ENCODE measurements around the gene GJB5. TPM values are rescaled to one million over a fixed set of nuclear protein-coding genes. Genes with fewer than 3 reads are reported as not detected.
"Not testable (repeated sequence)": the region's sequence is repeated elsewhere in the genome, so short reads cannot be mapped to it uniquely, and the experiment has no call there.

The GJB5 gene
- total RNA-seq, 1 donor from 2014 or later: not detected

DNA sequence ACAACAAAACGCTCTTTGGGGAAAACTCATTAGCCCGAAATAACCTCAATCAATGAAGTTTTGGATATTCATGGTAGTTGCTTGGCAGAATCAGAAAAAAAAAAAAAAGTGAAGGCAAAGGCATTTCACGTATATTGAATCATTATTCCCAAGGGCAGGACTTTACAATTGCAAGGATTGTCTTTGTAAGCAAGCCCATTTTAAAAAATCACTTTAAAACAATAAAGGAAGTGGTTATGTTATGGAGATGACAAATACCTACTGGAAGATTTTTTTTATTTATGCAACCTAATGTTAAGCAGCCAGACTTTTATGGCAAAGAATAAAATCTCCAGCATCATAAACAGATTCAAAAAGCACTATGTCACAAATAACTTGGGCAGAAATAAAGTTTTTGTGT is 14.0 kb downstream of the GJB5 start:
- DNase-seq: no peak
- no peaks in the 10 kb centered on the region for H3K36me3 ChIP-seq
- TF ChIP-seq, protein P1, sequence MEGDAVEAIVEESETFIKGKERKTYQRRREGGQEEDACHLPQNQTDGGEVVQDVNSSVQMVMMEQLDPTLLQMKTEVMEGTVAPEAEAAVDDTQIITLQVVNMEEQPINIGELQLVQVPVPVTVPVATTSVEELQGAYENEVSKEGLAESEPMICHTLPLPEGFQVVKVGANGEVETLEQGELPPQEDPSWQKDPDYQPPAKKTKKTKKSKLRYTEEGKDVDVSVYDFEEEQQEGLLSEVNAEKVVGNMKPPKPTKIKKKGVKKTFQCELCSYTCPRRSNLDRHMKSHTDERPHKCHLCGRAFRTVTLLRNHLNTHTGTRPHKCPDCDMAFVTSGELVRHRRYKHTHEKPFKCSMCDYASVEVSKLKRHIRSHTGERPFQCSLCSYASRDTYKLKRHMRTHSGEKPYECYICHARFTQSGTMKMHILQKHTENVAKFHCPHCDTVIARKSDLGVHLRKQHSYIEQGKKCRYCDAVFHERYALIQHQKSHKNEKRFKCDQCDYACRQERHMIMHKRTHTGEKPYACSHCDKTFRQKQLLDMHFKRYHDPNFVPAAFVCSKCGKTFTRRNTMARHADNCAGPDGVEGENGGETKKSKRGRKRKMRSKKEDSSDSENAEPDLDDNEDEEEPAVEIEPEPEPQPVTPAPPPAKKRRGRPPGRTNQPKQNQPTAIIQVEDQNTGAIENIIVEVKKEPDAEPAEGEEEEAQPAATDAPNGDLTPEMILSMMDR (IDR thresholded peaks at IDR 0.05; ENCODE audit: borderline replicate concordance): no peak
- H3K4me3 ChIP-seq: no peak overlapping the region
- H3K27me3 ChIP-seq (ENCODE audit: low read depth): peaks cover 62% of the 10 kb centered on the region
- intact Hi-C loops (cut with micrococcal nuclease): no loop called here
- no peaks in the 10 kb centered on the region for H3K4me1 ChIP-seq
- no peaks in the 10 kb centered on the region for H3K9me3 ChIP-seq (replicated peaks)
- H3K27ac ChIP-seq (replicated peaks): no peak overlapping the region

DNA sequence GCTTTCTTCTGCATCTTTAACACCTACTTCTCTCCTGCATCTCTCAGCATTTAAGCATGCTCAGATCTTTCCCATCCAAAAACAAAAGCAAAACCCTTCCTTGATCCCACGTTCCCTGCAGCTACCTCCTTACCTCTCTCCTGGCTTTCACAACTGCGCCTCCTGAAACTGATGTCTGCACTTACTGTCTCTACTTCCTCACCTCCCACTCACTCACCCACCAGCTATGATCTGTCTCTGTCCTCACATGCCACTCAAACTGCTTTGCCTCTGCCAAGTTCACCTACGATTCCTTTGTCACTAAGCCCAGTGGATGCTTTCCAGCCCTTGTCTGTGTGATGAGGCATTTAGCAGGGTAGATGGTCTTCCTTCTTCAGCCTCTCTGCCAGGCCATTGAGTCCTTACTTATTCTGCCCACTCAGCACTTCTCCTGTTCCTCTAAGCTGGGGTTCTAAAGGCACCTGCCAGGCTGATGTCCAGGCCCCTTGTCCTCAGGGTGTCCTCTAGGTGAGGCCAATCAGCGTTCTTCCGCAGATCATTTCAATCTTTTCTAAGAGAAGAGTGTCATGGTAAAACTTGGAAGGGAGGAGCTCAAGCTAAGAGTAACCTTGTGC is 16.2 kb downstream of the GJB5 start:
- no peak for DNase-seq
- TF ChIP-seq, protein P1 (IDR thresholded peaks at IDR 0.05; ENCODE audit: borderline replicate concordance): no peak
- Histone ChIP-seq H3K27ac (replicated peaks) (no peak overlapping the region), H3K27me3 (ENCODE audit: low read depth) (peaks cover 69% of the 10 kb centered on the region), H3K4me3 (no peak overlapping the region), H3K36me3 (no peaks in the 10 kb centered on the region), H3K9me3 (replicated peaks) (no peaks in the 10 kb centered on the region), H3K4me1 (no peaks in the 10 kb centered on the region)
- intact Hi-C loops (cut with micrococcal nuclease): no loop called here

GRCh38 chr1:34771573-34772371 is 16.9 kb downstream of the GJB5 start:
- H3K4me1 ChIP-seq: no peaks in the 10 kb centered on the region
- no peaks in the 10 kb centered on the region for H3K36me3 ChIP-seq
- TF ChIP-seq, protein P1 (IDR thresholded peaks at IDR 0.05; ENCODE audit: borderline replicate concordance): no peak
- no peak overlapping the region for H3K4me3 ChIP-seq
- no peak overlapping the region for H3K27ac ChIP-seq (replicated peaks)
- intact Hi-C loops (cut with micrococcal nuclease): no loop called here
- no peaks in the 10 kb centered on the region for H3K9me3 ChIP-seq (replicated peaks)
- peaks cover 74% of the 10 kb centered on the region for H3K27me3 ChIP-seq (ENCODE audit: low read depth)
- no peak for DNase-seq

DNA sequence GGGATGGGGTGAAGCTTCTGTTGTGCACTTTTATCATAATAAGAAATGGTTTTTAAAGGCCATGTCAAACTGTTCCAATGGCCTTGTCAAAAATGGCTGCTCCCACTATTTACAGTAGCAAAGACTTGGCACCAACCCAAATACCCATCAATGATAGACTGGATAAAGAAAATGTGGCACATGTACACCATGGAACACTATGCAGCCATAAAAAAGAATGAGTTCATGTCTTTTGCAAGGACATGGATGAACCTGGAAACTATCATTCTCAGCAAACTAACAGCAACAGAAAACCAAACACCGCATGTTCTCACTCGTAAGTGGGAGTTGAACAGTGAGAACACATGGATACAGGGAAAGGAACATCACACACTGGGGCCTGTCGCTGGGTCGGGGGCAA is 18.3 kb downstream of the GJB5 start:
- H3K27me3 ChIP-seq (ENCODE audit: low read depth): peaks cover 72% of the 10 kb centered on the region
- H3K4me1 ChIP-seq; H3K9me3 ChIP-seq (replicated peaks); H3K4me3 ChIP-seq; H3K27ac ChIP-seq (replicated peaks); H3K36me3 ChIP-seq; intact Hi-C loops (cut with micrococcal nuclease); DNase-seq: not testable (repeated sequence)

DNA sequence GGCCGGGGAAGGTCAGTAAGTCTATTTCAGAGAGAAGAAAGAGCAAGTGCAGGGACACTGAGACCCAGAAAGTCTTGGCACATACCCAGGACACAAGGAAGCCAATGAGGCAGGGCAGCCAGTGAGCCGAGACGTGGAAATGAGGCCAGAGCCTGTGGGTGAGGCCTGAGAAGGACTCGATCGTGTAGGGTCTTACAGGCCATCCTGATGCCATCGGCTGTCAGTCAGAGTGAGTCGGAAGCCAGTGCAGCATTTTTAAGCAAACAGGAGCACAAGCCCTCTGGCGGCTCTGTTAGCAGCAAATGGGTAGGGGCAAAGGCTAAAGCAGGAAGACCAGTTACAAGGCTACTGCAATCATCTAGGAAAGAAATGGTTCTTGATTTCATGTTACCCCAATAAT is 20.1 kb downstream of the GJB5 start:
- intact Hi-C loops (cut with micrococcal nuclease): no loop called here
- no peak for DNase-seq
- Histone ChIP-seq H3K4me3 (no peak overlapping the region), H3K36me3 (no peaks in the 10 kb centered on the region), H3K27ac (replicated peaks) (no peak overlapping the region), H3K9me3 (replicated peaks) (no peaks in the 10 kb centered on the region), H3K27me3 (ENCODE audit: low read depth) (peaks cover 82% of the 10 kb centered on the region), H3K4me1 (no peaks in the 10 kb centered on the region)
- TF ChIP-seq, protein P1 (IDR thresholded peaks at IDR 0.05; ENCODE audit: borderline replicate concordance): no peak

- TF ChIP-seq, protein P1 (IDR thresholded peaks at IDR 0.05; ENCODE audit: borderline replicate concordance): no peak
- H3K9me3 ChIP-seq (replicated peaks): no peaks in the 10 kb centered on the region
- DNase-seq: no peak
- H3K27ac ChIP-seq (replicated peaks): no peak overlapping the region
- H3K27me3 ChIP-seq (ENCODE audit: low read depth): peaks cover 92% of the 10 kb centered on the region
- H3K4me1 ChIP-seq: peaks cover 12% of the 10 kb centered on the region
- H3K36me3 ChIP-seq: no peaks in the 10 kb centered on the region
- H3K4me3 ChIP-seq: no peak overlapping the region
- intact Hi-C loops (cut with micrococcal nuclease): no loop called here
Measured at GRCh38 chr1:34776911-34777310, 22.1 kb downstream of the GJB5 start.
